Endothelial cell of umbilical vein (primary cell): Measurements from ENCODE around the gene GSTM4. TPM values are rescaled to one million over a fixed set of nuclear protein-coding genes. Genes with fewer than 3 reads are reported as not detected.

Experiments
- BruUV-seq: library from RNA; stranded (reverse); fragments of 400-500 nt; replicated peaks from 2 replicates; lab custom pipeline; 2021; lab: Mats Ljungman, UMichigan
- CTCF ChIA-PET: fragments of 300-600, 350-600 bp; sonication (Branson Sonifier 250); formaldehyde crosslinking; loops from one replicate; lab custom pipeline; 2021; ENCODE audit warnings: antibody characterized with exemption, inconsistent platforms; lab: Charles Lee
- POLR2A ChIA-PET: fragments of 300-600, 350-600 bp; sonication (Branson Sonifier 250); formaldehyde crosslinking; loops from one replicate; lab custom pipeline; 2021; ENCODE audit warnings: antibody characterized with exemption, inconsistent platforms; lab: Charles Lee
- DNase-seq: peaks from one replicate; pipeline ENCODE4 v3.0.0-alpha.2; 2011; ENCODE audit warnings: low read depth, low spot score
- FAIRE-seq: peaks from 2 replicates; lab custom pipeline; 2011; peaks lifted over from hg19 to GRCh38; lab: Jason Lieb, UNC
- H2AFZ ChIP-seq: 2 replicates; pipeline ENCODE4 v1.6.0; 2012; ENCODE audit warnings: low read depth, low read length, control low read depth, inconsistent platforms
- H3K27ac ChIP-seq: 2 replicates; pipeline ENCODE4 v1.5.1; 2011; ENCODE audit warnings: low read depth, mild to moderate bottlenecking, control low read depth, low read length, moderate library complexity; ENCODE audit not compliant: insufficient read depth
- H3K27me3 ChIP-seq, 2 experiments: 2 replicates each; pipeline versions ENCODE4 v1.6.0 to v1.6.1; 2011; ENCODE audit warnings: low read length in 2 of 2, mixed read lengths in 1 of 2; ENCODE audit not compliant: control insufficient read depth in 2 of 2, insufficient read depth in 2 of 2
- H3K36me3 ChIP-seq, 2 experiments: 2 replicates in 1 of 2; 3 replicates in 1 of 2; pipeline ENCODE4 v1.5.1; 2011; ENCODE audit warnings: low read length in 2 of 2, mild to moderate bottlenecking in 1 of 2, moderate library complexity in 1 of 2; ENCODE audit not compliant: control insufficient read depth in 2 of 2, insufficient read depth in 2 of 2; ENCODE audit errors: extremely low read depth in 1 of 2
- H3K4me1 ChIP-seq: 3 replicates; pipeline ENCODE4 v1.5.1; 2011; ENCODE audit warnings: mild to moderate bottlenecking, low read length; ENCODE audit not compliant: control insufficient read depth, insufficient read depth; ENCODE audit errors: extremely low read depth
- H3K4me2 ChIP-seq: 2 replicates; pipeline ENCODE4 v1.6.1; 2011; ENCODE audit warnings: low read length, control low read depth, mixed read lengths; ENCODE audit not compliant: insufficient read depth
- H3K4me3 ChIP-seq, 3 experiments: fragments of 200-600 bp in 1 of 3; sonication (generic), shearing (Covaris generic) in 1 of 3; replicated peaks in 1 of 3; 2 replicates each; pipeline ENCODE4 v1.5.1; 2011 to 2016; ENCODE audit warnings: control low read depth in 3 of 3, low read length in 3 of 3, mild to moderate bottlenecking in 2 of 3, inconsistent platforms in 1 of 3, low read depth in 1 of 3, moderate library complexity in 1 of 3; ENCODE audit not compliant: insufficient read depth in 1 of 3
- H3K79me2 ChIP-seq: 2 replicates; pipeline ENCODE4 v1.6.0; 2012; ENCODE audit warnings: low read length, inconsistent platforms; ENCODE audit not compliant: control insufficient read depth, insufficient read depth
- H3K9ac ChIP-seq: replicated peaks from 2 replicates; pipeline ENCODE3; 2011; ENCODE audit warnings: low read length, control low read depth; ENCODE audit not compliant: insufficient read depth; ENCODE audit errors: extremely low read depth
- H3K9me1 ChIP-seq: replicated peaks from 3 replicates; pipeline ENCODE4 v1.6.0; 2011; ENCODE audit warnings: mild to moderate bottlenecking, low read length; ENCODE audit not compliant: control insufficient read depth, insufficient read depth; ENCODE audit errors: extremely low read depth
- H3K9me3 ChIP-seq: replicated peaks from 2 replicates; pipeline ENCODE4 v1.5.1; 2012; ENCODE audit warnings: low read length, inconsistent platforms; ENCODE audit not compliant: control insufficient read depth, insufficient read depth
- H4K20me1 ChIP-seq: replicated peaks from 2 replicates; pipeline ENCODE3; 2011; ENCODE audit warnings: mild to moderate bottlenecking, low read length; ENCODE audit not compliant: control insufficient read depth, insufficient read depth; ENCODE audit errors: extremely low read depth
- CTCF ChIP-seq, 2 donors: IDR thresholded peaks; 1 replicate in 1 of 2; 2 replicates in 1 of 2; pipeline ENCODE4 v1.5.1; 2011; ENCODE audit warnings: low read length in 2 of 2, mild to moderate bottlenecking in 2 of 2, moderate library complexity in 2 of 2, control low read depth in 1 of 2, inconsistent platforms in 1 of 2, low read depth in 1 of 2; ENCODE audit not compliant: insufficient read depth in 1 of 2; ENCODE audit errors: extremely low read depth in 1 of 2
- EZH2 ChIP-seq: IDR thresholded peaks from 2 replicates; pipeline ENCODE4 v1.6.1; 2012; ENCODE audit warnings: borderline replicate concordance, low read depth, mild to moderate bottlenecking, moderate library complexity, low read length, inconsistent platforms; ENCODE audit not compliant: severe bottlenecking
- FOS ChIP-seq: IDR thresholded peaks from 2 replicates; pipeline ENCODE4 v1.6.1; 2011; ENCODE audit warnings: mild to moderate bottlenecking, low read length, moderate library complexity, borderline replicate concordance; ENCODE audit not compliant: insufficient read depth
- GATA2 ChIP-seq: IDR thresholded peaks from 2 replicates; pipeline ENCODE4 v1.7.0; 2011; ENCODE audit warnings: low read depth, mild to moderate bottlenecking, moderate library complexity, mixed read lengths, low read length; ENCODE audit not compliant: insufficient read length, insufficient read depth
- JUN ChIP-seq: IDR thresholded peaks from 2 replicates; pipeline ENCODE4 v1.6.1; 2011; ENCODE audit warnings: borderline replicate concordance, low read depth; ENCODE audit not compliant: insufficient read length, insufficient read depth
- MAX ChIP-seq: IDR thresholded peaks from 2 replicates; pipeline ENCODE4 v1.6.1; 2011; ENCODE audit not compliant: insufficient read depth, insufficient read length
- MYC ChIP-seq: IDR thresholded peaks from one replicate; pipeline ENCODE4 v1.6.1; 2011; ENCODE audit warnings: mild to moderate bottlenecking, low read depth, low read length
- POLR2A ChIP-seq: IDR thresholded peaks from 2 replicates; pipeline ENCODE4 v1.6.1; 2012; ENCODE audit warnings: low read depth, mild to moderate bottlenecking, control low read depth, low read length
- POLR2AphosphoS5 ChIP-seq: IDR thresholded peaks from 2 replicates; pipeline ENCODE4 v1.6.1; 2012; ENCODE audit warnings: low read depth, mild to moderate bottlenecking, control low read depth, low read length, moderate library complexity; ENCODE audit not compliant: insufficient read depth
- dilution Hi-C: fragments of 300-500 bp; cut with MboI; formaldehyde crosslinking; loops from one replicate; pipeline ENCODE4 v1.15.0; 2019; ENCODE audit warnings: low sequenced_read_pairs; ENCODE audit not compliant: extremely low pct_ligation_motif_present
- intact Hi-C: fragments of 100-400 bp; cut with micrococcal nuclease; formaldehyde crosslinking; loops from one replicate; pipeline ENCODE4 v1.10.0; 2022
- polyA plus RNA-seq, 4 experiments: library from polyadenylated mRNA; depleted of rRNA in 3 of 4; stranded (reverse) in 3 of 4; unstranded in 1 of 4; fragments of >200 nt; gene quantifications; 2 replicates each; pipeline versions ENCODE4 v1.2.1 to v1.2.3, GENCODE V29; 2011 to 2012; ENCODE audit warnings: missing spikeins in 1 of 4
- total RNA-seq: library from RNA; stranded (reverse); gene quantifications from 2 replicates; pipeline ENCODE4 v1.2.3, GENCODE V29; 2021

GSTM4 gene
- total and polyA plus RNA-seq, 2 donors (not counting 3 experiments of a cell fraction or from before 2014, with no cell fraction given): 9.5 to 11.6 TPM

- dilution Hi-C loops: no loop called here
- POLR2A ChIA-PET: no interaction called here
- H2AFZ ChIP-seq: no peak overlapping the region
- no TSS peak for BruUV-seq
- peaks cover 0 to 20% of the 10 kb centered on the region in 2 experiments for H3K36me3 ChIP-seq
- peaks cover 21% of the 10 kb centered on the region for H3K4me1 ChIP-seq
- no peaks in the 10 kb centered on the region for H3K27me3 ChIP-seq
- intact Hi-C loops: no loop called here
- no peaks in the 10 kb centered on the region for H3K9me1 ChIP-seq
- H3K9ac ChIP-seq: no peak overlapping the region
- no peak overlapping the region for H3K4me2 ChIP-seq
- DNase-seq (no peak), FAIRE-seq (no peak)
- CTCF ChIA-PET: interaction anchor here (0.6 to 3.3 kb wide), 8 partner anchors 10 to 361 kb away, joined by 3 to 23 read pairs (median 5); partner anchors contain the start of genes AHCYL1 and GNAI3
- H3K9me3 ChIP-seq: no peaks in the 10 kb centered on the region
- H3K4me3 ChIP-seq: no peak overlapping the region
- peaks cover 51% of the 10 kb centered on the region for H3K79me2 ChIP-seq
- no peak overlapping the region for H3K27ac ChIP-seq
- H4K20me1 ChIP-seq: no peaks in the 10 kb centered on the region
- no peak for TF ChIP-seq FOS
These were observed 32.2 kb upstream of the GSTM4 start for GRCh38 chr1:109623601-109624161.

GRCh38 chr1:109624201-109625010 lies 31.5 kb upstream of the GSTM4 start:
- POLR2A ChIA-PET: no interaction called here
- dilution Hi-C loops: no loop called here
- no peak overlapping the region for H3K4me2 ChIP-seq

More at GRCh38 chr1:109624201-109625010, 31.5 kb upstream of the GSTM4 start:
- BruUV-seq: no TSS peak
- H2AFZ ChIP-seq: no peak overlapping the region
- DNase-seq (no peak), FAIRE-seq (no peak)
- no peaks in the 10 kb centered on the region for H3K9me3 ChIP-seq
- no peak for TF ChIP-seq GATA2
- no peak for TF ChIP-seq EZH2
- no peak for TF ChIP-seq FOS
- no peak for TF ChIP-seq MYC
- TF ChIP-seq MAX: no peak
- no peak for TF ChIP-seq CTCF (IDR thresholded peaks at IDR 0.05; ENCODE audit: extremely low read depth in 1 of 2, insufficient read depth in 1 of 2, low read depth in 1 of 2, low read length in 2 of 2)
- TF ChIP-seq POLR2AphosphoS5: no peak
- TF ChIP-seq POLR2A: no peak
- TF ChIP-seq JUN: no peak
- peaks cover 14% of the 10 kb centered on the region for H3K4me1 ChIP-seq
- CTCF ChIA-PET: interaction anchor here (0.6 to 3.3 kb wide), 8 partner anchors 11 to 360 kb away, joined by 3 to 23 read pairs (median 5); partner anchors contain the start of genes AHCYL1 and GNAI3
- intact Hi-C loops: no loop called here
- H3K36me3 ChIP-seq: peaks cover 0 to 27% of the 10 kb centered on the region in 2 experiments
- no peaks in the 10 kb centered on the region for H3K27me3 ChIP-seq
- no peak overlapping the region for H3K27ac ChIP-seq
- no peaks in the 10 kb centered on the region for H3K9me1 ChIP-seq
- H3K79me2 ChIP-seq: peaks cover 51% of the 10 kb centered on the region
- no peak overlapping the region for H3K4me3 ChIP-seq
- no peaks in the 10 kb centered on the region for H4K20me1 ChIP-seq
- H3K9ac ChIP-seq: no peak overlapping the region
